Measurements from ENCODE around the gene SND1. TPM values are rescaled to one million over a fixed set of nuclear protein-coding genes. Genes with fewer than 3 reads are reported as not detected.

Gene SND1
- total and polyA plus RNA-seq, 10 of the 15 experiments (the other 5 are each of a cell fraction or from before 2014, with no cell fraction given), result 52.4 to 270 (median 146) TPM

DNA sequence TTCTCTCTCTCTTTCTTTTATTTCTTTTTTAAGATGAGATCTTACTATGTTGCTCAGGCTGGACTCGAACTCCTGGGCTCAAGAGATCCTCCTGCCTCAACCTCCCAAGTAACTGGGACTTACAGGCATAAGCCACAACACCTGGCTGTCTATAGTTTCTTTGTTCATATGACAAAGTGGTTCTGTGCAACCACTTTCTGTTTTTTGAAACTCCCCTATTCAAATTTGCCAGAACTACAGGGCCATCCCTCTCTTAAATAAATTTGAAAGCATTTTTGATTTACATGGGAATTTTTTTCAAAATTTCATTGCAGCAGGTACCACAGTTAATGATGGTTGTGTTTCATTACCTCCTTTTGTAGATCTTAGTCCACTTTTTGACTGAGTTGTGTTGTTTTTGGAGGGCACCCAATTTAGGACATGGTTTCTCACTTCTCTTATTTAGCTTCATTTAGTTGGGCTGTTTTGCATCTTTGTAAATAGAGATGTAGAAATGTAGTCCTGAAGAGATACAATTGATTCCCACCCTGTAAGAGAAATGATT, 260.0 kb downstream of the SND1 start (continued):
- TF ChIP-seq, protein P1, sequence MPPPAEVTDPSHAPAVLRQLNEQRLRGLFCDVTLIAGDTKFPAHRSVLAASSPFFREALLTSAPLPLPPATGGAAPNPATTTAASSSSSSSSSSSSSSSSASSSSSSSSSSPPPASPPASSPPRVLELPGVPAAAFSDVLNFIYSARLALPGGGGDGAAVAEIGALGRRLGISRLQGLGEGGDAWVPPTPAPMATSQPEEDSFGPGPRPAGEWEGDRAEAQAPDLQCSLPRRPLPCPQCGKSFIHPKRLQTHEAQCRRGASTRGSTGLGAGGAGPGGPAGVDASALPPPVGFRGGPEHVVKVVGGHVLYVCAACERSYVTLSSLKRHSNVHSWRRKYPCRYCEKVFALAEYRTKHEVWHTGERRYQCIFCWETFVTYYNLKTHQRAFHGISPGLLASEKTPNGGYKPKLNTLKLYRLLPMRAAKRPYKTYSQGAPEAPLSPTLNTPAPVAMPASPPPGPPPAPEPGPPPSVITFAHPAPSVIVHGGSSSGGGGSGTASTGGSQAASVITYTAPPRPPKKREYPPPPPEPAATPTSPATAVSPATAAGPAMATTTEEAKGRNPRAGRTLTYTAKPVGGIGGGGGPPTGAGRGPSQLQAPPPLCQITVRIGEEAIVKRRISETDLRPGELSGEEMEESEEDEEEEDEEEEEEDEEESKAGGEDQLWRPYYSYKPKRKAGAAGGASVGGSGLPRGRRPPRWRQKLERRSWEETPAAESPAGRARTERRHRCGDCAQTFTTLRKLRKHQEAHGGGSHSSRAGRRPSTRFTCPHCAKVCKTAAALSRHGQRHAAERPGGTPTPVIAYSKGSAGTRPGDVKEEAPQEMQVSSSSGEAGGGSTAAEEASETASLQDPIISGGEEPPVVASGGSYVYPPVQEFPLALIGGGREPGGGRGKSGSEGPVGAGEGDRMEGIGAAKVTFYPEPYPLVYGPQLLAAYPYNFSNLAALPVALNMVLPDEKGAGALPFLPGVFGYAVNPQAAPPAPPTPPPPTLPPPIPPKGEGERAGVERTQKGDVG (CRISPR knock-in tag; IDR thresholded peaks at IDR 0.05), result no peak
- TF ChIP-seq, protein P2, sequence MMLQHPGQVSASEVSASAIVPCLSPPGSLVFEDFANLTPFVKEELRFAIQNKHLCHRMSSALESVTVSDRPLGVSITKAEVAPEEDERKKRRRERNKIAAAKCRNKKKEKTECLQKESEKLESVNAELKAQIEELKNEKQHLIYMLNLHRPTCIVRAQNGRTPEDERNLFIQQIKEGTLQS (IDR thresholded peaks at IDR 0.05; ENCODE audit: borderline replicate concordance, extremely low read depth, low read depth, low read length), result no peak
- TF ChIP-seq SUPT20H (IDR thresholded peaks at IDR 0.05; ENCODE audit: borderline replicate concordance, control insufficient read depth, low read depth, low read length) (no peak), POU2F2 (IDR thresholded peaks at IDR 0.05; ENCODE audit: borderline replicate concordance, low read depth, low read length) (peak; percentile 46; the same call in 1 of the 3 replicates), FOXM1 (IDR thresholded peaks at IDR 0.05; ENCODE audit: low read depth, low read length) (no peak; the same call in 1 of the 2 replicates), TCF7 (IDR thresholded peaks at IDR 0.05; ENCODE audit: borderline replicate concordance) (no peak), MTA2 (IDR thresholded peaks at IDR 0.05; ENCODE audit: low read depth) (peak; percentile 94), TCF3 (IDR thresholded peaks at IDR 0.05; ENCODE audit: borderline replicate concordance, insufficient read depth, low read depth, low read length) (0 out of 2 replicates have a peak, but pooled peaks have one; percentile 37), CHD4 (IDR thresholded peaks at IDR 0.05) (no peak), NFIC (IDR thresholded peaks at IDR 0.05; ENCODE audit: low read depth, low read length) (peak; percentile 67), SPI1 (IDR thresholded peaks at IDR 0.05; ENCODE audit: borderline replicate concordance, insufficient read depth, low read depth, low read length) (peak; percentile 91), CHD2 (IDR thresholded peaks at IDR 0.05; ENCODE audit: borderline replicate concordance, low read depth, low read length) (peak; percentile 35; the same call in 1 of the 2 replicates), SP1 (IDR thresholded peaks at IDR 0.05; ENCODE audit: low read depth, low read length) (no peak), ASH2L (IDR thresholded peaks at IDR 0.05; ENCODE audit: borderline replicate concordance, low read depth) (no peak), RB1 (IDR thresholded peaks at IDR 0.05; ENCODE audit: borderline replicate concordance) (no peak), TCF12 (IDR thresholded peaks at IDR 0.05; ENCODE audit: low read depth, low read length) (peak; percentile 63; the same call in 1 of the 2 replicates), CHD1 (IDR thresholded peaks at IDR 0.05; ENCODE audit: low read depth, low read length) (no peak), MTA3 (IDR thresholded peaks at IDR 0.05; ENCODE audit: borderline replicate concordance, low read length) (no peak), SMAD5 (IDR thresholded peaks at IDR 0.05; ENCODE audit: low read depth) (no peak)
- TF ChIP-seq, protein P3, sequence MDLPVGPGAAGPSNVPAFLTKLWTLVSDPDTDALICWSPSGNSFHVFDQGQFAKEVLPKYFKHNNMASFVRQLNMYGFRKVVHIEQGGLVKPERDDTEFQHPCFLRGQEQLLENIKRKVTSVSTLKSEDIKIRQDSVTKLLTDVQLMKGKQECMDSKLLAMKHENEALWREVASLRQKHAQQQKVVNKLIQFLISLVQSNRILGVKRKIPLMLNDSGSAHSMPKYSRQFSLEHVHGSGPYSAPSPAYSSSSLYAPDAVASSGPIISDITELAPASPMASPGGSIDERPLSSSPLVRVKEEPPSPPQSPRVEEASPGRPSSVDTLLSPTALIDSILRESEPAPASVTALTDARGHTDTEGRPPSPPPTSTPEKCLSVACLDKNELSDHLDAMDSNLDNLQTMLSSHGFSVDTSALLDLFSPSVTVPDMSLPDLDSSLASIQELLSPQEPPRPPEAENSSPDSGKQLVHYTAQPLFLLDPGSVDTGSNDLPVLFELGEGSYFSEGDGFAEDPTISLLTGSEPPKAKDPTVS (IDR thresholded peaks at IDR 0.05; ENCODE audit: low read depth, low read length), result no peak
- TF ChIP-seq, protein P4, sequence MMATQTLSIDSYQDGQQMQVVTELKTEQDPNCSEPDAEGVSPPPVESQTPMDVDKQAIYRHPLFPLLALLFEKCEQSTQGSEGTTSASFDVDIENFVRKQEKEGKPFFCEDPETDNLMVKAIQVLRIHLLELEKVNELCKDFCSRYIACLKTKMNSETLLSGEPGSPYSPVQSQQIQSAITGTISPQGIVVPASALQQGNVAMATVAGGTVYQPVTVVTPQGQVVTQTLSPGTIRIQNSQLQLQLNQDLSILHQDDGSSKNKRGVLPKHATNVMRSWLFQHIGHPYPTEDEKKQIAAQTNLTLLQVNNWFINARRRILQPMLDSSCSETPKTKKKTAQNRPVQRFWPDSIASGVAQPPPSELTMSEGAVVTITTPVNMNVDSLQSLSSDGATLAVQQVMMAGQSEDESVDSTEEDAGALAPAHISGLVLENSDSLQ (IDR thresholded peaks at IDR 0.05), result no peak; the same call in 1 of the 2 replicates
- TF ChIP-seq, protein P5, sequence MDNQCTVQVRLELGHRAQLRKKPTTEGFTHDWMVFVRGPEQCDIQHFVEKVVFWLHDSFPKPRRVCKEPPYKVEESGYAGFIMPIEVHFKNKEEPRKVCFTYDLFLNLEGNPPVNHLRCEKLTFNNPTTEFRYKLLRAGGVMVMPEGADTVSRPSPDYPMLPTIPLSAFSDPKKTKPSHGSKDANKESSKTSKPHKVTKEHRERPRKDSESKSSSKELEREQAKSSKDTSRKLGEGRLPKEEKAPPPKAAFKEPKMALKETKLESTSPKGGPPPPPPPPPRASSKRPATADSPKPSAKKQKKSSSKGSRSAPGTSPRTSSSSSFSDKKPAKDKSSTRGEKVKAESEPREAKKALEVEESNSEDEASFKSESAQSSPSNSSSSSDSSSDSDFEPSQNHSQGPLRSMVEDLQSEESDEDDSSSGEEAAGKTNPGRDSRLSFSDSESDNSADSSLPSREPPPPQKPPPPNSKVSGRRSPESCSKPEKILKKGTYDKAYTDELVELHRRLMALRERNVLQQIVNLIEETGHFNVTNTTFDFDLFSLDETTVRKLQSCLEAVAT (IDR thresholded peaks at IDR 0.05), result no peak

Measured in GM12878 (cell line).